Retinal pigment epithelial cell (primary cell): ENCODE results near the gene EXOC1.
"Not testable (repeated sequence)": the region's sequence is repeated elsewhere in the genome, so short reads cannot be mapped to it uniquely, and the experiment has no call there.

Experiments
- DNase-seq: peaks from one replicate; pipeline ENCODE4 v3.0.0-alpha.2; 2010; ENCODE audit warnings: low read depth
- H3K4me3 ChIP-seq: 2 replicates; pipeline ENCODE4 v1.5.1; 2011; ENCODE audit warnings: mild to moderate bottlenecking, low read length, control low read depth, moderate library complexity
- CTCF ChIP-seq: conservative IDR thresholded peaks from 2 replicates; pipeline ENCODE4 v1.5.1; 2011; ENCODE audit warnings: low read depth, low read length, control low read depth, inconsistent platforms

EXOC1 gene

DNA sequence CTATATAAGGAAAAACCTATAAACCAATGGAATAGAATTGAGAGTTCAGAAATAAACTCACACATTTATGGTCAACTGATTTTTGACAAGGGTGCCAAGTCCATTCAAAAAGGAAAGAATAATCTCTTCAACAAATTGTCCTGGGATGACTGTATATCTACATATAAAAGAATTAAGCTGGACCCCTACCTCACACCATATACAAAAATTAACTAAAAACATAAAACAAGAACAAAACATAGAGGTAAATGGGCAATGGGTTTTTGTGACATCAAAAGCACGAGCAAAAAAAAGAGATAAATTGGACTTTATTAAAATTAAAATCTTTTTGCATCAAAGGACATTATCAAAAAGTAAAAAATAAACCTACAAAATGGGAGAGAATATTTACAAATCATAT lies 15.5 kb upstream of the EXOC1 start:
- no peak overlapping the region for H3K4me3 ChIP-seq
- no peak for DNase-seq
- TF ChIP-seq CTCF: no peak

DNA sequence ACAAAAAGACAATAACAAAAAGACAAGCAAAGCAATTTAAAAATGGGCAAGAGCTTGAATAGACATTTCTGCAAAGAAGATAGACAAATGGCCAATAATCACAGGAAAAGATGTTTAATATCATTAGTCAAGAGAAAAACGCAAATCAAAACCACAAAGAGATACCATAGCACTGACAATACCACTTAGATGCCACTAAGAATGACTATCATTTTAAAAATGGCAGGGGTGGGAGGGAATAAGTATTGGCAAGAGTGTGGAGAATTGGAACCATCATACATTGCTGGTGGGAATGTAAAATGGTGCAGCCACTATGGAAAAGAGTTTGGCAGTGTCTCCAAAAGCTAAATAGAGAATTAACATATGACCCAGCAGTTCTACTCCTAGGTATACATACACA lies 15.1 kb upstream of the EXOC1 start:
- no peak for TF ChIP-seq CTCF
- no peak for DNase-seq
- no peak overlapping the region for H3K4me3 ChIP-seq

DNA sequence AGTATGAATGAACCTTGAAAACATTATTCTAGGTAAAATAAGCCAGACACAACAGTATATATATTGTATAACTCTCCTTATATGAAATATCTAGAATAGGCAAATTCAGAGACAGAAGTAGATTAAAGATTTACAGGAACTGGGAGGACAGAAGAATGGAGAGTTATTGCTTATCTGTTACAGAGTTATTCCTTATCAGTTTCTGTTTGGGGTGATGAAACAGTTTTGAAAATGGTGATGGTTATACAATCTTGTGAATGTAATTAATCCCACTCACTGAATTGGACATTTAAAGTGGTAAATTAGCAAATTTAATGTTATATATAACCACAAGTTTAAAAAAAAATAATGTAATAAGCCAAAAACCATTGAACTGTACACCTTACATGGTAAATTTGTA lies 14.5 kb upstream of the EXOC1 start:
- no peak for DNase-seq
- no peak overlapping the region for H3K4me3 ChIP-seq
- TF ChIP-seq CTCF: no peak

- H3K4me3 ChIP-seq: no peak overlapping the region
- no peak for TF ChIP-seq CTCF
- no peak for DNase-seq
These were observed 12.5 kb upstream of the EXOC1 start for GRCh38 chr4:55840956-55841355.

DNA sequence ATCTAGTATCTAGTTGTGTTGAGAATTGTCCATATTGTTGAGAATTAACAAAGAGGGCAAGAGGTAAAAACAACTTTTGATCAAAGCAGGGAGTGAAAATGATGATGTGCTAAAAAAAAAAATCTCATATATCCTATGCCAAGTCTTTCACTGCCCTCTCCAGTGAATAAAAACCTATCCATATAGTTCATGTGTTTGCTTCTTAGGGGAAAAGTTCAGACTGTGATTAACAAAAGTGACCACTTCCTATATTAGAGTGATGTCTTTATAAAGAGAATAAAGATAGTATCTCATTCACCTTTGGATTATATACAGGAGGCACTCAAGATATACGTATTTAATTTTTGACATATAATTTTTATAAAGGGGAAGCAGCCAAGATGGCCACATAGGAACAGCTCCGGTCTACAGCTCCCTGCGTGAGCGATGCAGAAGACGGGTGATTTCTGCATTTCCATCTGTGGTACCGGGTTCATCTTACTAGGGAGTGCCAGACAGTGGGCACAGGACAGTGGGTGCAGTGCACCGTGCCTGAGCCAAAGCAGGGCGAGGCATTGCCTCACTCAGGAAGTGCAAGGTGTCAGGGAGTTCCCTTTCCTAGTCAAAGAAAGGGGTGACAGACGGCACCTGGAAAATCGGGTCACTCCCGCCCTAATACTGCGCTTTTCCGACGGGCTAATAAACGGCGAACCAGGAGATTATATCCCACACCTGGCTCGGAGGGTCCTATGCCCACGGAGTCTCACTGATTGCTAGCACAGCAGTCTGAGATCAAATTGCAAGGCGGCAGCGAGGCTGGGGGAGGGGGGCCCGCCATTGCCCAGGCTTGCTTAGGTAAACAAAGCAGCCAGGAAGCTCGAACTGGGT lies 11.8 kb upstream of the EXOC1 start:
- DNase-seq, H3K4me3 ChIP-seq: not testable (repeated sequence)

DNA sequence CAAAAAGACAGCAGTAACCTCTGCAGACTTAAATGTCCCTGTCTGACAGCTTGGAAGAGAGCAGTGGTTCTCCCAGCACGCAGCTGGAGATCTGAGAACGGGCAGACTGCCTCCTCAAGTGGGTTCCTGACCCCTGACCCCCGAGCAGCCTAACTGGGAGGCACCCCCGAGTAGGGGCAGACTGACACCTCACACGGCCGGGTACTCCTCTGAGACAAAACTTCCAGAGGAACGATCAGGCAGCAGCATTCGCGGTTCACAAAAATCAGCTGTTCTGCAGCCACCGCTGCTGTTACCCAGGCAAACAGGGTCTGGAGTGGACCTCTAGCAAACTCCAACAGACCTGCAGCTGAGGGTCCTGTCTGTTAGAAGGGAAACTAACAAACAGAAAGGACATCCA lies 11.1 kb upstream of the EXOC1 start:
- not testable (repeated sequence) for DNase-seq, H3K4me3 ChIP-seq

GRCh38 chr4:55849724-55850123 lies 3.7 kb upstream of the EXOC1 start:
- no peak for TF ChIP-seq CTCF
- no peak for DNase-seq
- H3K4me3 ChIP-seq: no peak overlapping the region

DNA sequence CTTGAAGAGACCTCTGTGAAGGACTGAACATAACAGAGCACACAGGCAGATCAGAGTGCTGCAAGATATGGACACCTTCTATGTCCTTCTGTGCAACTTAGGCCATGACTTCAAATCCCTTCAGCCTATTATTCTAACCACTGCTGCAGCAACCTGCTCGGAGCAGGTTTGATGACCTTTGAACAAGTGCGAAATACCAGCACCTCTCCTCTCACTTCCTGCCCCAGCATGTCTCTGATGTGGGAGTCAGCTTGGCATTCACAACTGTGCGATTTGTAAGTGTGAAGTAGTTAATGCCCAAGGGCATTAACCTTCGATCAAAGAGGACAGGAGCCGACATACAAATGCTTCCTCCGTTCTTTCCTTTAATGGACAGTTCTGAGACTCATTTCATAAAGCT lies 1.6 kb upstream of the EXOC1 start:
- H3K4me3 ChIP-seq: no peak overlapping the region
- no peak for TF ChIP-seq CTCF
- DNase-seq: no peak
